ENCODE results near the gene ARHGAP30. TPM values are rescaled to one million over a fixed set of nuclear protein-coding genes. Genes with fewer than 3 reads are reported as not detected.
"Not testable (repeated sequence)": the region's sequence is repeated elsewhere in the genome, so short reads cannot be mapped to it uniquely, and the experiment has no call there.

ARHGAP30 gene
- total and polyA plus RNA-seq, 9 donors, result 1.3 to 3.4 (median 2.9) TPM

- DNase-seq; H3K4me1 ChIP-seq (ENCODE audit: control insufficient read depth, insufficient read depth, low read length); H3K27me3 ChIP-seq (ENCODE audit: control insufficient read depth, insufficient read depth, low read length); H3K27ac ChIP-seq (ENCODE audit: low read length); H3K36me3 ChIP-seq (ENCODE audit: control insufficient read depth, insufficient read depth, low read length); H3K9me3 ChIP-seq (replicated peaks; ENCODE audit: control insufficient read depth, low read depth, low read length); H3K4me3 ChIP-seq (ENCODE audit: low read length): not testable (repeated sequence)
- WGBS (ENCODE audit: insufficient coverage), result 57% methylated on average over 1 of the region's 1 CpG
Observed at GRCh38 chr1:161026954-161027353, 42.7 kb downstream of the ARHGAP30 start.

- not testable (repeated sequence) for DNase-seq; H3K4me3 ChIP-seq (ENCODE audit: low read length); H3K9me3 ChIP-seq (replicated peaks; ENCODE audit: control insufficient read depth, low read depth, low read length); H3K27ac ChIP-seq (ENCODE audit: low read length); H3K36me3 ChIP-seq (ENCODE audit: control insufficient read depth, insufficient read depth, low read length)
- peaks cover 21% of the 10 kb centered on the region for H3K27me3 ChIP-seq (ENCODE audit: control insufficient read depth, insufficient read depth, low read length)
- peaks cover 22% of the 10 kb centered on the region for H3K4me1 ChIP-seq (ENCODE audit: control insufficient read depth, insufficient read depth, low read length)
- WGBS (ENCODE audit: insufficient coverage), result 89% methylated on average over 9 of the region's 12 CpGs
Observed at GRCh38 chr1:161022432-161022831, 47.3 kb downstream of the ARHGAP30 start.

- Histone ChIP-seq H3K4me3 (ENCODE audit: low read length) (no peak overlapping the region), H3K4me1 (ENCODE audit: control insufficient read depth, insufficient read depth, low read length) (peaks cover 22% of the 10 kb centered on the region), H3K27me3 (ENCODE audit: control insufficient read depth, insufficient read depth, low read length) (peaks cover 21% of the 10 kb centered on the region), H3K36me3 (ENCODE audit: control insufficient read depth, insufficient read depth, low read length) (no peaks in the 10 kb centered on the region), H3K27ac (ENCODE audit: low read length) (no peak overlapping the region), H3K9me3 (replicated peaks; ENCODE audit: control insufficient read depth, low read depth, low read length) (no peaks in the 10 kb centered on the region)
- no peak for DNase-seq
- WGBS (ENCODE audit: insufficient coverage), result no CpG with 5 or more reads among the region's 2 CpGs
Observed at GRCh38 chr1:161021970-161022353, 47.7 kb downstream of the ARHGAP30 start.

GRCh38 chr1:161021165-161021969, 48.3 kb downstream of the ARHGAP30 start:
- Histone ChIP-seq H3K9me3 (replicated peaks; ENCODE audit: control insufficient read depth, low read depth, low read length) (no peaks in the 10 kb centered on the region), H3K4me3 (ENCODE audit: low read length) (peak overlapping the region; percentile 38), H3K36me3 (ENCODE audit: control insufficient read depth, insufficient read depth, low read length) (no peaks in the 10 kb centered on the region), H3K27me3 (ENCODE audit: control insufficient read depth, insufficient read depth, low read length) (peaks cover 21% of the 10 kb centered on the region), H3K4me1 (ENCODE audit: control insufficient read depth, insufficient read depth, low read length) (peaks cover 22% of the 10 kb centered on the region), H3K27ac (ENCODE audit: low read length) (no peak overlapping the region)
- peak; percentile 47 for DNase-seq
- 1% methylated on average over 28 of the region's 34 CpGs for WGBS (ENCODE audit: insufficient coverage)

- Histone ChIP-seq H3K27me3 (ENCODE audit: control insufficient read depth, insufficient read depth, low read length) (peaks cover 21% of the 10 kb centered on the region), H3K27ac (ENCODE audit: low read length) (peak within 1 kb of the TSS; percentile 86), H3K36me3 (ENCODE audit: control insufficient read depth, insufficient read depth, low read length) (no peaks in the 10 kb centered on the region), H3K4me1 (ENCODE audit: control insufficient read depth, insufficient read depth, low read length) (peaks cover 22% of the 10 kb centered on the region), H3K4me3 (ENCODE audit: low read length) (peak within 1 kb of the TSS; percentile 38), H3K9me3 (replicated peaks; ENCODE audit: control insufficient read depth, low read depth, low read length) (no peaks in the 10 kb centered on the region)
- WGBS (ENCODE audit: insufficient coverage), result under 1% methylated on average over 32 of the region's 36 CpGs
- DNase-seq, result peak; percentile 21
Observed at GRCh38 chr1:161020509-161021164, 49.1 kb downstream of the ARHGAP30 start, which contains the start of gene F11R. F11R (minus strand) TSS chr1:161021152; CDS start chr1:161021073, 79 bp downstream.

- 13% methylated on average over 5 of the region's 10 CpGs for WGBS (ENCODE audit: insufficient coverage)
- no peak for DNase-seq
- H3K9me3 ChIP-seq (replicated peaks; ENCODE audit: control insufficient read depth, low read depth, low read length), result no peaks in the 10 kb centered on the region
- peak overlapping the region; percentile 86 for H3K27ac ChIP-seq (ENCODE audit: low read length)
- no peaks in the 10 kb centered on the region for H3K36me3 ChIP-seq (ENCODE audit: control insufficient read depth, insufficient read depth, low read length)
- H3K4me1 ChIP-seq (ENCODE audit: control insufficient read depth, insufficient read depth, low read length), result peaks cover 22% of the 10 kb centered on the region
- peak overlapping the region; percentile 38 for H3K4me3 ChIP-seq (ENCODE audit: low read length)
- peaks cover 21% of the 10 kb centered on the region for H3K27me3 ChIP-seq (ENCODE audit: control insufficient read depth, insufficient read depth, low read length)
Observed at GRCh38 chr1:161019751-161020495, 49.8 kb downstream of the ARHGAP30 start.

GRCh38 chr1:161019111-161019660, 50.5 kb downstream of the ARHGAP30 start:
- Histone ChIP-seq H3K4me1 (ENCODE audit: control insufficient read depth, insufficient read depth, low read length) (peaks cover 24% of the 10 kb centered on the region), H3K27ac (ENCODE audit: low read length) (peak overlapping the region; percentile 86), H3K27me3 (ENCODE audit: control insufficient read depth, insufficient read depth, low read length) (peaks cover 21% of the 10 kb centered on the region)
- H3K4me3 ChIP-seq (ENCODE audit: low read length); DNase-seq; H3K9me3 ChIP-seq (replicated peaks; ENCODE audit: control insufficient read depth, low read depth, low read length); H3K36me3 ChIP-seq (ENCODE audit: control insufficient read depth, insufficient read depth, low read length): not testable (repeated sequence)
- 89% methylated on average over 3 of the region's 15 CpGs for WGBS (ENCODE audit: insufficient coverage)

GRCh38 chr1:161018631-161018930, 51.1 kb downstream of the ARHGAP30 start:
- no peak overlapping the region for H3K4me3 ChIP-seq (ENCODE audit: low read length)
- WGBS (ENCODE audit: insufficient coverage), result no CpG with 5 or more reads among the region's 1 CpG

GRCh38 chr1:161017756-161018630, 51.7 kb downstream of the ARHGAP30 start:
- 77% methylated on average over 4 of the region's 5 CpGs for WGBS (ENCODE audit: insufficient coverage)
- H3K36me3 ChIP-seq (ENCODE audit: control insufficient read depth, insufficient read depth, low read length), result no peaks in the 10 kb centered on the region
- no peak overlapping the region for H3K4me3 ChIP-seq (ENCODE audit: low read length)
- peaks cover 21% of the 10 kb centered on the region for H3K27me3 ChIP-seq (ENCODE audit: control insufficient read depth, insufficient read depth, low read length)
- H3K27ac ChIP-seq (ENCODE audit: low read length), result peak overlapping the region; percentile 20
- H3K9me3 ChIP-seq (replicated peaks; ENCODE audit: control insufficient read depth, low read depth, low read length), result no peaks in the 10 kb centered on the region
- peaks cover 28% of the 10 kb centered on the region for H3K4me1 ChIP-seq (ENCODE audit: control insufficient read depth, insufficient read depth, low read length)
- DNase-seq, result no peak

More at GRCh38 chr1:161018631-161018930, 51.1 kb downstream of the ARHGAP30 start:
- DNase-seq, result no peak
- H3K27ac ChIP-seq (ENCODE audit: low read length), result no peak overlapping the region
- peaks cover 21% of the 10 kb centered on the region for H3K27me3 ChIP-seq (ENCODE audit: control insufficient read depth, insufficient read depth, low read length)
- no peaks in the 10 kb centered on the region for H3K9me3 ChIP-seq (replicated peaks; ENCODE audit: control insufficient read depth, low read depth, low read length)
- peaks cover 26% of the 10 kb centered on the region for H3K4me1 ChIP-seq (ENCODE audit: control insufficient read depth, insufficient read depth, low read length)
- no peaks in the 10 kb centered on the region for H3K36me3 ChIP-seq (ENCODE audit: control insufficient read depth, insufficient read depth, low read length)
